Activated naive CD8-positive, alpha-beta T cell treated with anti-CD3 and anti-CD28 coated beads, Interleukin-2, amount 50 U/mL, for 24 hours (primary cell): ENCODE measurements around the gene UBTF.
"Not testable (repeated sequence)": the region's sequence is repeated elsewhere in the genome, so short reads cannot be mapped to it uniquely, and the experiment has no call there.

ENCODE experiments used
- ATAC-seq: fragments of 150-1000 bp; cut with Tn5 transposase; one replicate; pipeline ENCODE4 v1.10.0; 2021
- DNase-seq: peaks from one replicate; pipeline ENCODE4 v3.0.0; 2021
- H3K27ac Mint-ChIP-seq: one replicate; pipeline ENCODE4 v1.8.0; 2021; ENCODE audit warnings: mild to moderate bottlenecking, mixed read lengths
- H3K27me3 Mint-ChIP-seq: one replicate; pipeline ENCODE4 v1.8.0; 2021; ENCODE audit warnings: mixed read lengths
- H3K36me3 Mint-ChIP-seq: one replicate; pipeline ENCODE4 v1.8.0; 2021; ENCODE audit warnings: low read depth, mixed read lengths
- H3K4me1 Mint-ChIP-seq: one replicate; pipeline ENCODE4 v1.8.0; 2021; ENCODE audit warnings: mixed read lengths
- H3K4me3 Mint-ChIP-seq: one replicate; pipeline ENCODE4 v1.8.0; 2021; ENCODE audit warnings: mild to moderate bottlenecking, moderate library complexity, mixed read lengths
- H3K9me3 Mint-ChIP-seq: one replicate; pipeline ENCODE4 v1.8.0; 2021; ENCODE audit warnings: mixed read lengths

Gene UBTF

DNA sequence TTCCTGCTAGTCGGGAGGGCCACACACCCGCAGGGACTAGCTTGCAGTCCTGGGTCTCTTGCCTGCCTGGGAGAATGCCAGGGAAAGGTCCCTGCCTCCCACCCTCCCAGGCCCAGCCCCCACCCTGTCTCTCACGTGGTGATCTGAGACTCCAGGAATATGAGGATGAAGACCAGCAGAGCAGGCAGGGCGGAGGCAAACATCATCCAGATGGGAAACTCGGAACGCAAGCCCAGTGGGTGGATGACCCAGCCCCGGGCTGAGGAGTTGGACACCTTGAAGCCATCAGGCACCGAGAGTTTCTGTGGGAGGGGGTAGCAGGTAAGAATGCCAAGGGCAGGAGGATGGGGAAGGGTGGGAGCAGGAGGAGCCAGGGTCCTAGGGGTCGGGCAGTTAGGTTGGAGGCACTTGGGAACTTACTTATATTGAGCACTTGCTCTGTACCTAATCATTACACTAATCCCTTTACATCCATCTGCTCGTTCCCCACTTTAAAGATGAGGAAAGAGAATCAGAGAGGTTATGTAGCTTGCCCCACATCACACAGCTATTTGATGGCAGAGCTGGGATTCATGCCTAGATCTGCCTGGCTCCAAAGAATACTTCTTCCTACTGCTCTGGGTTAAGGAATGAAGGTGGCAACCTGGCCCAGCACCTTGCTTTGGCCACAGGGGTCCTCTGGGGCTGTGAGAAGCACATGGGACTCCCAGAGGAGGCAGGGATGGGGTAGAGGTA, 35.1 kb upstream of the UBTF start:
- peaks cover 2% of the 10 kb centered on the region for H3K27me3 Mint-ChIP-seq
- H3K4me1 Mint-ChIP-seq: no peaks in the 10 kb centered on the region
- H3K9me3 Mint-ChIP-seq: no peaks in the 10 kb centered on the region
- DNase-seq: no peak
- ATAC-seq: no peak
- no peaks in the 10 kb centered on the region for H3K36me3 Mint-ChIP-seq
- H3K27ac Mint-ChIP-seq: no peak overlapping the region
- no peak overlapping the region for H3K4me3 Mint-ChIP-seq

DNA sequence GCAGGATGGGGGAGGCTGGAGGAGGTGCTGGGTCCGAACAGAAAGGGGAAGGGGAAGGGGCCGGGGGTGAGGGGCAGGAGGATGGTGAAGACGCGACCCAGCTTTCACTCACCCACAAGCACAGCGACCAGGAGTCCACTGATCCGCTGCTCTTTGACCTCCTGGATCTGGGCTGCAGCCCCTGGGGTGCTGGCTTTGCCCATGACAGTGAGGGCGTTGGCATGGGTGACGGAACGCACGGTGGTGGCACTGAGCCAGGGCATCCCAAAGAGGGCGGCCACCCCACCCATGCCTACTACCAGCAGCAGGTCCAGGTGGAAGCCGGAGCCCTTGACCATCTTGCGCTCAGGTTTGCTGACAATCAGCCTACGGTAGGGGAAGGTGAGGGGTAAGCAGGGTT, 33.5 kb upstream of the UBTF start:
- no peak for DNase-seq
- Mint-ChIP-seq H3K9me3 (no peaks in the 10 kb centered on the region), H3K27me3 (peaks cover 2% of the 10 kb centered on the region), H3K4me3 (no peak overlapping the region), H3K27ac (no peak overlapping the region), H3K36me3 (no peaks in the 10 kb centered on the region), H3K4me1 (peaks cover 10% of the 10 kb centered on the region)
- ATAC-seq: no peak

DNA sequence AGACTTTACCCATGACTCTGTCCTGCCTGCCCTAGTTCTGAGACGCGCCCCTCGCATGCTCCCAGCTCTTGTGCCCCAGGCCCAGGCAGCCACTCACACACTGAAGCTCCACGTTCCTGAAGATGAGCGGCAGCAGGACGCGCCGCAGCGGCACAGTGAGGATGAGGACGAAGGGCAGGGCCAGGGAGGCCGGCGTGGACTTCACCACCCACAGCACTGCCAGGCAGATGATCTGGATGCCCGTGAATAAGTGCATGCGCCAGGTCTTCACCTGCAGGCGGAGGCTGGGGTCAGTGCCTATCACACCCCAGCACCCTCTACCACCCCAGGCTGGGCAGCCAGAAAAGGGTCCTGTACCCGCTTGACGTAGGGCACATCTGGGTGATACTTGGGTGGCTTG, 31.6 kb upstream of the UBTF start:
- no peak overlapping the region for H3K27ac Mint-ChIP-seq
- H3K4me1 Mint-ChIP-seq: peaks cover 28% of the 10 kb centered on the region
- peaks cover 2% of the 10 kb centered on the region for H3K27me3 Mint-ChIP-seq
- no peak for DNase-seq
- ATAC-seq: no peak
- H3K9me3 Mint-ChIP-seq: no peaks in the 10 kb centered on the region
- no peaks in the 10 kb centered on the region for H3K36me3 Mint-ChIP-seq
- no peak overlapping the region for H3K4me3 Mint-ChIP-seq

- DNase-seq: no peak
- no peak overlapping the region for H3K27ac Mint-ChIP-seq
- ATAC-seq: no peak
- no peaks in the 10 kb centered on the region for H3K9me3 Mint-ChIP-seq
- H3K36me3 Mint-ChIP-seq: no peaks in the 10 kb centered on the region
- H3K4me3 Mint-ChIP-seq: no peak overlapping the region
- H3K27me3 Mint-ChIP-seq: no peaks in the 10 kb centered on the region
- peaks cover 39% of the 10 kb centered on the region for H3K4me1 Mint-ChIP-seq
These were observed 30.2 kb upstream of the UBTF start for GRCh38 chr17:44249501-44250246.

- no peak for ATAC-seq
- Mint-ChIP-seq H3K36me3 (no peaks in the 10 kb centered on the region), H3K4me3 (no peak overlapping the region), H3K9me3 (no peaks in the 10 kb centered on the region), H3K27ac (no peak overlapping the region), H3K4me1 (peaks cover 42% of the 10 kb centered on the region), H3K27me3 (no peaks in the 10 kb centered on the region)
- DNase-seq: no peak
These were observed 28.6 kb upstream of the UBTF start for GRCh38 chr17:44247876-44248736.

DNA sequence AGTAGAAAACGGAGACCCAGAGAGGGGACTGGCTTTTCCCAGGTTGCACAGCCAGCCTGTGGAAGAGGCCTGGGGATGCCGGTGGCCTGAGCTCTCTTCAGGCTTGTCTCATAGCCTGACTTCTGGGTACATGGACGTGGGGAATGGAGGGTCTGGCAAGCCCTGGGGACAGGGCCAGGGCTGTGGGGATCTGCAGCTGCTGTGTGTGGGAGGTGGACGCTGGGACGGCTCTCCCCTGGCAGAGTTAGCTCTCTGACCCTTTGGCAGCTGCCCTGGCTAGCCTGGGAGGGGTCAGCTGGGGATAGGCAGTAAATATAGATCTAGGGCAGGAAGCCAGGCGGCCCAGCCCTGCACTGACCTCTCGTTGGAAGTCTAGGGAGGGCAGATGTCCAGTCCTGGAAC, 28.0 kb upstream of the UBTF start:
- no peaks in the 10 kb centered on the region for H3K27me3 Mint-ChIP-seq
- H3K4me1 Mint-ChIP-seq: peaks cover 43% of the 10 kb centered on the region
- peak overlapping the region; percentile 83 for H3K27ac Mint-ChIP-seq
- no peaks in the 10 kb centered on the region for H3K9me3 Mint-ChIP-seq
- H3K4me3 Mint-ChIP-seq: no peak overlapping the region
- DNase-seq: no peak
- ATAC-seq: no peak
- H3K36me3 Mint-ChIP-seq: no peaks in the 10 kb centered on the region

DNA sequence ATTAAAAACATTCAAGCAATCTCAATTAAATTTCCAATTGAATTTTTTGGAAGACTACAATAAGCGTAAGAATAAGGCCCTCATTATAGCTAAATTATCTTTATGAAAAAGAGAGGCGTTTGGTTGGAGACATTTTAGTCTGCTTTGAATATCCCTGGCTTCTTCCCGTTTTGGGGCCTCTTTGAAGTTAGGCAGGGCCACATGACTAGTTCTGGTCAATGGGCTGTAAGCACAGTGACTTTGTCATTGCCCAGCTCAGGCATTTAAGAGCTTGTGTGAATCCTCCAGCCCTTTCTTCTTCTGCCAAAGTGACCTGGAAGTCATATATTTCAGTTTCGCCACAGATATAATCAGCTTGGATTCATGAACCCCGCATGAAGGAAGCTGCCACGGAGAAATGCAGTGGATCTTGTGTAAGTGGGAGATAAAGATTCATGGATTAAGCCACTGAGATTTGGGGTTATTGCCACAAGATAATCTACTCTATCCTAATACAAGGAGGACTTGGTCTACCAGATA, 21.7 kb upstream of the UBTF start:
- no peak for DNase-seq
- no peaks in the 10 kb centered on the region for H3K27me3 Mint-ChIP-seq
- no peak overlapping the region for H3K4me3 Mint-ChIP-seq
- no peak overlapping the region for H3K27ac Mint-ChIP-seq
- H3K4me1 Mint-ChIP-seq: peaks cover 16% of the 10 kb centered on the region
- H3K9me3 Mint-ChIP-seq: no peaks in the 10 kb centered on the region
- ATAC-seq: no peak
- no peaks in the 10 kb centered on the region for H3K36me3 Mint-ChIP-seq

DNA sequence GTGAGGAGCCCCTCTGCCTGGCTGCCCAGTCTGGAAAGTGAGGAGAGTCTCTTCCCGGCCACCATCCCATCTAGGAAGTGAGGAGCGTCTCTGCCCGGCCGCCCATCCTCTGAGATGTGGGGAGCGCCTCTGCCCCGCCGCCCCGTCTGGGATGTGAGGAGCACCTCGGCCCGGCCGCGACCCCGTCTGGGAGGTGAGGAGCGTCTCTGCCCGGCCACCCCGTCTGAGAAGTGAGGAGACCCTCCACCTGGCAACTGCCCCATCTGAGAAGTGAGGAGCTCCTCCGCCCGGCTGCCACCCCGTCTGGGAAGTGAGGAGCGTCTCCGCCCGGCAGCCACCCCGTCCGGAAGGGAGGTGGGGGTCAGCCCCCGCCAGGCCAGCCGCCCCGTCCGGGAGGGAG, 18.4 kb upstream of the UBTF start:
- not testable (repeated sequence) for H3K27me3 Mint-ChIP-seq, DNase-seq, H3K9me3 Mint-ChIP-seq, H3K27ac Mint-ChIP-seq, H3K4me3 Mint-ChIP-seq, H3K36me3 Mint-ChIP-seq, ATAC-seq, H3K4me1 Mint-ChIP-seq

DNA sequence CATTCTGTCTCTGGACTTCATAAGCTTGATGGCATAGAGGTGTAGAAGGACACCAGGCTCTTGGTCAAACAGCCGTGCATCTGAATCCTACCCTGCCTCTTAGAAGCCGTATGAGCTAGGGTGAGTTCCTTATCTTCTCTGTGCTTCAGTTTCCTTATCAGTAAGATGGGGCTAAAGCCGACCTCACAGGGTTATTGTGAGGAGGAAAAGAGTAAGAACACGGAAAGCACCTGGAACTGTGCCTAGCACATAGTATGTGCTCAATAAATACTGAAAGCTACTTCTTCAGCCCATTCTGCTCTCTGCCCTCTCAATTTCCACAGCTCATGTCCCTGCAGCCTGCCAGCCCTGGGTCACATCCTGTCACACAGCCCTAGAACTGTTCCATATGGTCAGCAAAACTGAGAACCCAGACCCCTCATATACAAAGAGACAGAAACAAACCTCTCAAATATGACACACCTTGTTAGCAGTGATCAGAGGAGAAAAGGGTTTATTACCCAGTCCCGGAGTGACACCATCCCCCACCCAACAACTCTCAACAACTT, 17.0 kb upstream of the UBTF start:
- H3K4me1 Mint-ChIP-seq: peaks cover 8% of the 10 kb centered on the region
- no peak overlapping the region for H3K4me3 Mint-ChIP-seq

GRCh38 chr17:44235583-44235936, 16.1 kb upstream of the UBTF start:
- Mint-ChIP-seq H3K36me3 (no peaks in the 10 kb centered on the region), H3K4me1 (peaks cover 8% of the 10 kb centered on the region), H3K4me3 (no peak overlapping the region), H3K27ac (no peak overlapping the region), H3K9me3 (no peaks in the 10 kb centered on the region), H3K27me3 (no peaks in the 10 kb centered on the region)
- ATAC-seq (no peak), DNase-seq (no peak)

More for the DNA sequence above, 17.0 kb upstream of the UBTF start:
- no peaks in the 10 kb centered on the region for H3K27me3 Mint-ChIP-seq
- DNase-seq (no peak), ATAC-seq (peak; percentile 24)
- H3K36me3 Mint-ChIP-seq: no peaks in the 10 kb centered on the region
- H3K27ac Mint-ChIP-seq: no peak overlapping the region
- no peaks in the 10 kb centered on the region for H3K9me3 Mint-ChIP-seq

GRCh38 chr17:44233582-44233981, 14.1 kb upstream of the UBTF start:
- Mint-ChIP-seq H3K27ac (no peak overlapping the region), H3K4me1 (peaks cover 8% of the 10 kb centered on the region), H3K4me3 (no peak overlapping the region), H3K9me3 (no peaks in the 10 kb centered on the region), H3K27me3 (no peaks in the 10 kb centered on the region), H3K36me3 (no peaks in the 10 kb centered on the region)
- ATAC-seq (no peak), DNase-seq (no peak)

- H3K4me3 Mint-ChIP-seq: no peak overlapping the region
- H3K27me3 Mint-ChIP-seq: no peaks in the 10 kb centered on the region
- DNase-seq (no peak), ATAC-seq (no peak)
- H3K36me3 Mint-ChIP-seq: no peaks in the 10 kb centered on the region
- no peaks in the 10 kb centered on the region for H3K9me3 Mint-ChIP-seq
- peaks cover 8% of the 10 kb centered on the region for H3K4me1 Mint-ChIP-seq
- no peak overlapping the region for H3K27ac Mint-ChIP-seq
These were observed 12.6 kb upstream of the UBTF start for GRCh38 chr17:44232061-44232460.

GRCh38 chr17:44230140-44230539, 10.7 kb upstream of the UBTF start:
- H3K27ac Mint-ChIP-seq: no peak overlapping the region
- H3K36me3 Mint-ChIP-seq: no peaks in the 10 kb centered on the region
- H3K4me3 Mint-ChIP-seq: no peak overlapping the region
- ATAC-seq (no peak), DNase-seq (no peak)
- no peaks in the 10 kb centered on the region for H3K9me3 Mint-ChIP-seq
- H3K27me3 Mint-ChIP-seq: no peaks in the 10 kb centered on the region
- H3K4me1 Mint-ChIP-seq: peaks cover 5% of the 10 kb centered on the region

DNA sequence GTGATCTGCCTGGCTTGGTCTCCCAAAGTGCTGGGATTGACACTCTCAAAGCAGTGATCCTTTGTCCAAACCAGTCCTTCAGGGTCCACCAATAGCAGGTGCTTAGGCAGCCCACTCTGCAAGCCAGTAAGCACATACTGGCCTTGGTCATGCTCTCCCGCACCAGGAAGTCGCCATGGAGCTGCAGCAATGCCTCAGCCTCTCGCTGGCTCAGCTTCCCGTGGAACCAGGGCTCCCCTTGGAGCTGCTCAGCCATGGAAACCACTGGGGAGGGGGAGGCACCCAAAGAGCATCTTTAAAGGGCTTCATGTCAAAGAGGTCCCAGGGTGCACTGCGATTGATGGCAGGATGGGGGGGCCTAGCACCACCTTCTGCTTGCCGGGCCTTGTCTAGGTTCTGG, 9.6 kb upstream of the UBTF start:
- Mint-ChIP-seq H3K27me3 (no peaks in the 10 kb centered on the region), H3K27ac (no peak overlapping the region), H3K4me1 (no peaks in the 10 kb centered on the region), H3K4me3 (no peak overlapping the region), H3K9me3 (no peaks in the 10 kb centered on the region), H3K36me3 (no peaks in the 10 kb centered on the region)
- ATAC-seq (no peak), DNase-seq (no peak)
